Embryonic facial prominence (tissue), 1 donor: Measurements from ENCODE around the gene NR5A2.
"Not testable (repeated sequence)": the region's sequence is repeated elsewhere in the genome, so short reads cannot be mapped to it uniquely, and the experiment has no call there.

Experiments
- DNase-seq: peaks from one replicate; pipeline ENCODE4 v3.0.0-alpha.2; 2016; ENCODE audit errors: extremely low spot score

NR5A2 gene

GRCh38 chr1:200163911-200164310, 136.4 kb downstream of the NR5A2 start:
- DNase-seq = no peak

DNA sequence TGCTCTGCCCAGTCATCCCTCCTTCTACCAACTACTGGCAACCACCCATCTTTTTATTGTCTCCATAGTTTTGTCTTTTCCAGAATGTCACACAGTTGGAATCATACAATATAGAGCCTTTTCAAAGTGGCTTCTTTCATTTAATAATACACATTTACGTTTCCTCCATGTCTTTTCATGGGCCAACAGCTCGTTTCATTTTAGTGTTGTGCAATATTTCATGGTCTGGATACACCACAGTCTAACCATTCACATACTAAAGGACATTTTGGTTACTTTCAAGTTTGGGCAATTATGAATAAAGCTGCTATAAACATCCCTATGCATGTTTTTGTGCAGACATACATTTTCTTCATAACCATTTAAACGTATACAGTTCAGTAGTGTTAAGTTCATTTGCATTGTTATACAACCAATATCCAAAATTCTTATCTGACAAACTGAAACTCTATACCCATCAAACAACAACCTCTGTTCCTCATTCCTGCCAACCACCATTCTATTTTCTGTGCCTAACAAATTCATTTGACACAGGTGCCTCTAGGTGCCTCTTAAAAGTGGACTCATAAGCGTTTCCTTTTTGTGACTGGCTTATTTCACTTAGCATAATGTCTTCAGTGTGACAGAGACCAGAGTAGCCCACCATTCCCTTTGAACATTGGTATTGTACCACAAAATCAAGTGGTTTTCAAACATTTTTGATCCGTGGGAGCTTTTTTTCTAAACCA, 138.1 kb downstream of the NR5A2 start:
- DNase-seq = no peak

- no peak for DNase-seq
Measured at GRCh38 chr1:200166411-200166810, 138.9 kb downstream of the NR5A2 start.

- DNase-seq = no peak
Measured at GRCh38 chr1:200168926-200169325, 141.4 kb downstream of the NR5A2 start.

- DNase-seq = no peak
Measured at GRCh38 chr1:200172311-200172710, 144.8 kb downstream of the NR5A2 start.

- DNase-seq = no peak
Measured at GRCh38 chr1:200173097-200173618, 145.6 kb downstream of the NR5A2 start.

GRCh38 chr1:200174525-200175295, 147.2 kb downstream of the NR5A2 start:
- DNase-seq = no peak

DNA sequence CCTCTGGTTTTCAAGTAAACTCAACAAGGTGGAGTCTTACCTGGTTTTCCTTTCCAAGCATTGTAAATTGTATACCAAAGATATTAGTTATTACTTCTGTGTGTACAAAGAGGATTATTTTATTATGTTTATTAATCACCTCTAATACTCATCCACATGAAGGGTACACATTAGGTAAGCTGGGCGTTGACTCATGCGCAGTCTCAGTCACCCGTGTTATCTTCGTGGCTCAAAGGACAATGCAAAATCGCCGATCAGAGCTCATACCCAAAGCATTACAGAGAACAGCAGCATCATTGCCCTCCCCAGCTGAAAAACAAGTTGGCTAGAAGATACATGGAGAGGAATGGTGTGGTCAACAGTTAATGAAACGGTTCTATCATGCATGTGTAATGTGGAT, 148.7 kb downstream of the NR5A2 start:
- no peak for DNase-seq

GRCh38 chr1:200176798-200177197, 149.3 kb downstream of the NR5A2 start:
- no peak for DNase-seq

DNA sequence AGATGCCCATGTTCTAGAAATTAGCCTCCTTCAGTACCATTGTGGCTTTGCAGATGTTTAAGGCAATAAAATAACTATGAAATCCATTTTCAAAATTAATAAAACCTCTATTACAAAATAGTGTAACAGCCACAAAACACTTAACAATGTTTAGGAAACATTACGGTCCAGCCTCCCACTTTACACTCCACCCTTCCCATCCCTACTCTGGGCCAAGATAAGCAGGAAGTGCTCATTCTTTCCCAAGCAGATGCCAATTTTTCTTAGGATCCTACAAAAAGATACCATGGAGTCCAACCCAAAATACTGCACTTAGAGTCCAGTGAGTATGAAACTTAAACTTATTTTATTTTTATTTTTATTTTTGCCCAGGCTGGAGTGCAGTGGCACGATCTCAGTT, 150.8 kb downstream of the NR5A2 start:
- DNase-seq = no peak

GRCh38 chr1:200179126-200179780, 151.7 kb downstream of the NR5A2 start:
- DNase-seq = peak; percentile 11

DNA sequence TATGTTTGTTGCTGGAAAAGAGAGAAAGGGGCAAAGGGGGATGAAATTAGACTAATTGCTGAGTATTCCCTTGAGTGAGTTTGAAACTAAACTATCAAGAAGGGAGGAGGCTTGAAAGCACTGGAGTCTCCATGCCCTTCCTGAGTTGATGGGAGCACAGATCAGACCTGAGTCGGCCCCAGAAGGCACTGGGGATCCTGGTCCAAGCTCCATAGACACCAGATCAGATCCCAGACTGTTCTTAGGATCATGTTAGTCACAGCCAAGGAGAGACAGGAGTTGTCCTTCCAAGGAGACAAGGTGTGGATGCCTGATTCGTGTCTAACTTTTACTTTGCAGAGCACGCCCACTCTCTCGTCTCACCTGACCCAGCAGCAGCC, 152.3 kb downstream of the NR5A2 start:
- DNase-seq = no peak

GRCh38 chr1:200180821-200181220, 153.3 kb downstream of the NR5A2 start:
- DNase-seq = no peak

DNA sequence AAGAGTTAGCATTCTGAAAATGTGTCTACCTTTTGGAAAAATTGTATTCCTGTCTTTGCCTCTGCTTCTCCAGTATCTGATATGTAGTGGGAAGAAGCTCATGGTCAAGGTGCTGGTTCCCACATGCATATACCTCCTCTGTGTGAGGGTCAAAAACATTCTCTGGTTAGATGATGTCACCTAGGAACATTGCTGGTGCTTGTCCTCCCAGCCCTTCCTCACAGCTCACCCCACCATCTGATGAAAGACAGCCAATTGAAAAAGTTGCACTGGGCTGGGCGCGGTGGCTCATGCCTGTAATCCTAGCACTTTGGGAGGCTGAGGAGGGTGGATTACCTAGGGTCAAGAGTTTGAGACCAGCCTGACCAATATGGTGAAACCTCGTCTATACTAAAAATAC, 154.4 kb downstream of the NR5A2 start:
- no peak for DNase-seq

DNA sequence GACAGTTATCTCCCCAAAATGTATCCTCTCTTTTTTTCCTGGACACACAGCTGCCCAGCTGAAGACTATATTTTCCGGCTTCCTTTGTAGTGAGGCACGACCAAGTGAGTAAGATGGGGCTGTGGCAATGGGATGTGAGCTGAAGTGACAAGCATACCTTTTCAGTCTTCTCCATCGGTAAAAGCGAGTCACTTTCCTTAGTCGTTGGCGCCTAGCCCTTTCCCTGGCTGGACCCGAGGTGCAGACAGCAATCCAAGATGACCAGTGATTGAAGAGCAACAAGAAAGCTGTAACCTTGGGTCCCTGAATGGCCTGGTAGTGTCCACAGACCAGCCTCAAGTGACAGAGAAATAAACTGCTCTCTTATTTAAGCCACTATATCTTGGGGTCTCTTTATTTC, 155.2 kb downstream of the NR5A2 start:
- DNase-seq = no peak

- DNase-seq = no peak
Measured at GRCh38 chr1:200183637-200184036, 156.1 kb downstream of the NR5A2 start.

DNA sequence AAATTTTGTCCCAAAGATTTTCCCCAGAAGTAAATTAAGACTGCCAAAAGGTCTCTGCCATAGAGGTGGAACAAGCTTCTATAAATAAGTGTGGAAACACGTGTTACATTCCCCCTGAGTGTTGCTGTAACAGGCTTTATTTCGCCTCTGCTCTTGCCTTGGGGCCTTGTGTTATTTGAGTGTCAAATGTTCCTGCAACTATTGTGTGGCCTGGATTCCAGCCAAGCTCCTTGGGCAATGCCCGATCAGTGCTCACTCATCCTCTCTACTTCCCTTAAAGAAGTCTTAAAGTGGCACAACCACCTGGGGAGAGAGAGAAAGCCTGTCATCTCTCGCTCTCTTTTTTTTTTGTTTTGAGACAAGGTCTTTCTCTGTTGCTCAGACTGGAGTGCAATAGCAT, 156.7 kb downstream of the NR5A2 start:
- no peak for DNase-seq

GRCh38 chr1:200185191-200185590, 157.7 kb downstream of the NR5A2 start:
- DNase-seq = not testable (repeated sequence)

DNA sequence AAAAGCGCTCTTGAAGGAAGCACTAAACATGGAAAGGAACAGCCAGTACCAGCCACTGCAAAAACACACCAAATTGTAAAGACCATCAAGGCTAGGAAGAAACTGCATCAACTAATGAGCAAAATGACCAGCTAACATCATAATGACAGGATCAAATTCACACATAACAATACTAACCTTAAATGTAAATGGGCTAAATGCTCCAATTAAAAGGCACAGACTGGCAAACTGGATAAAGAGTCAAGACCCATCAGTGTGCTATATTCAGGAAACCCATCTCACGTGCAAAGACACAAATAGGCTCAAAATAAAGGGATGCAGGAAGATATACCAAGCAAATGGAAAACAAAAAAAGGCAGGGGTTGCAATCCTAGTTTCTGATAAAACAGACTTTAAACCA, 159.8 kb downstream of the NR5A2 start:
- not testable (repeated sequence) for DNase-seq

DNA sequence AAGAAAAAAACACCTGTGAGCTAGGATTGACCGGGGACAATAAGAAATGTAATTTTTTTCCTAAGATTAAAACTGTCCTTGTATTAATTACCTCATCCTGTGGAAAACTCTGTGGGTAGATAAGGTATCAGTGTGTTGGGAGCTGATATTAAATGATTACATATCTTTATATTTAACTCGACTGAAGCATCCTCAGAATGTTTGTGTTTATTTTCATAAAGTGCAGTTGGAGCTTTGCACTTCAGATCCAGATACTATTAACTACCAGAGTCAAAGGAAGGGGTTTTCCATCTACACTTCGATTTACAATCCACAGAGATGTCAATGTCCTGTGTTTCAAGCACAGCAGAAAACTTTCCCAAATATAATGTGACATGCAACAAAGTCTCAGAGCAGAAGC, 164.5 kb downstream of the NR5A2 start:
- no peak for DNase-seq

DNA sequence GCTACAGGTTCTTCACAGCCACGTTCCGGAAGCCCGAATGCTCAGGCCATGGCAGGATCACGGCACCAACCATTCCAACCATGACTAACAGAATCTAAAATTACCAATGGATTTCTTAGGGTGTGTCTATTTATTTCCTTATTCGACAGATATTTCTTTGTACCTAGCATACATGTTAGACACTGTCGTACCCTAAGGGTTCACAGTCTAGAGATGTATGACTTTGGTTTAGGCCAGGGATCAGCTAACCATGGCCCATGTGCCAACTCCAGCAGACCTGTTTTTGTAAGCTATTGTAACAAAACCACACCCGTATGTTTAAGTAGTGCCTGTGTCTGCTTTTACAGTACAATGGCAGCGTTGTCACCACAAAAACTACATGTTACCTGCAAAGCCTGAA, 167.0 kb downstream of the NR5A2 start:
- DNase-seq = no peak

GRCh38 chr1:200198236-200198635, 170.7 kb downstream of the NR5A2 start:
- no peak for DNase-seq
